ENCODE results near the gene CELSR3.

CELSR3 gene, protein sequence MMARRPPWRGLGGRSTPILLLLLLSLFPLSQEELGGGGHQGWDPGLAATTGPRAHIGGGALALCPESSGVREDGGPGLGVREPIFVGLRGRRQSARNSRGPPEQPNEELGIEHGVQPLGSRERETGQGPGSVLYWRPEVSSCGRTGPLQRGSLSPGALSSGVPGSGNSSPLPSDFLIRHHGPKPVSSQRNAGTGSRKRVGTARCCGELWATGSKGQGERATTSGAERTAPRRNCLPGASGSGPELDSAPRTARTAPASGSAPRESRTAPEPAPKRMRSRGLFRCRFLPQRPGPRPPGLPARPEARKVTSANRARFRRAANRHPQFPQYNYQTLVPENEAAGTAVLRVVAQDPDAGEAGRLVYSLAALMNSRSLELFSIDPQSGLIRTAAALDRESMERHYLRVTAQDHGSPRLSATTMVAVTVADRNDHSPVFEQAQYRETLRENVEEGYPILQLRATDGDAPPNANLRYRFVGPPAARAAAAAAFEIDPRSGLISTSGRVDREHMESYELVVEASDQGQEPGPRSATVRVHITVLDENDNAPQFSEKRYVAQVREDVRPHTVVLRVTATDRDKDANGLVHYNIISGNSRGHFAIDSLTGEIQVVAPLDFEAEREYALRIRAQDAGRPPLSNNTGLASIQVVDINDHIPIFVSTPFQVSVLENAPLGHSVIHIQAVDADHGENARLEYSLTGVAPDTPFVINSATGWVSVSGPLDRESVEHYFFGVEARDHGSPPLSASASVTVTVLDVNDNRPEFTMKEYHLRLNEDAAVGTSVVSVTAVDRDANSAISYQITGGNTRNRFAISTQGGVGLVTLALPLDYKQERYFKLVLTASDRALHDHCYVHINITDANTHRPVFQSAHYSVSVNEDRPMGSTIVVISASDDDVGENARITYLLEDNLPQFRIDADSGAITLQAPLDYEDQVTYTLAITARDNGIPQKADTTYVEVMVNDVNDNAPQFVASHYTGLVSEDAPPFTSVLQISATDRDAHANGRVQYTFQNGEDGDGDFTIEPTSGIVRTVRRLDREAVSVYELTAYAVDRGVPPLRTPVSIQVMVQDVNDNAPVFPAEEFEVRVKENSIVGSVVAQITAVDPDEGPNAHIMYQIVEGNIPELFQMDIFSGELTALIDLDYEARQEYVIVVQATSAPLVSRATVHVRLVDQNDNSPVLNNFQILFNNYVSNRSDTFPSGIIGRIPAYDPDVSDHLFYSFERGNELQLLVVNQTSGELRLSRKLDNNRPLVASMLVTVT (N-terminal part only)

DNA sequence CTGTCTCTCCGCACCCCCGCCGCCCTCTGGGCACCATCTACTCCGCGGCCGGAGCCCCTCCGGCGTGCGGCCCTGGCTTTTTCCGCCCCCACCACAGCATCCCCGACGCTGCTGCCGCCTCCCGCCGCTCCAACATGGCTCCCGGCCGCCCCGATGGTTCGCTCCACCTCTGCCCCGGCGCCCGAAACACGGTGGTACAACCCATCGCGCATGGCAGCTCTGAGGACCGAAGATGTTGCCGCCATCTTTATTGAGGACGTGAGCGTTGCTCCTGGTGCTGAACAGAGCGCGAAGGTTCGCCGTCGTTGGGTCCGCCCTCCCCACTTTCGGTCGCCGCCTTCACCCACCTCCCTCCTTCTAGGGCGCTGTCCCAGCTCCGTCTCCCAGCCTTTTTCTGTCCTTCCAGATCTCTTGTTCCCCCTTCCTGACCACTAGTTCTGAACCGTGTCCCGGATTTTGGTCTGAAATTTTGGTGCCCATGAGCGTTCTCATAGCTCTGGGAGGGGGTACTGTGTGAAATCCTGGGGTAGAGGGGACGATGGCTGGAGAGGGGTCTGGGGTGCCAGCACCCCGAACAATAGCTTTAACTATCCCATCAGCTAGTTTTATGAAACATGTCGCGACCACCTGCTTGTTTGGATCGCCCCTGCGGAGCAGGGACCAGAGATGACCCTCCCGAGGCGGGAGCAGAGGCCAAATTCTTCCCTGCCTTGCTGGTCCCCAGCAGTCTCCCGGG lies at the start of gene CELSR3:
Gene CELSR3 (minus strand): TSS at position 134 of the 736 bp plus-strand sequence. CDS start 252 bp downstream, outside the sequence.
- no peak for DNase-seq

DNA sequence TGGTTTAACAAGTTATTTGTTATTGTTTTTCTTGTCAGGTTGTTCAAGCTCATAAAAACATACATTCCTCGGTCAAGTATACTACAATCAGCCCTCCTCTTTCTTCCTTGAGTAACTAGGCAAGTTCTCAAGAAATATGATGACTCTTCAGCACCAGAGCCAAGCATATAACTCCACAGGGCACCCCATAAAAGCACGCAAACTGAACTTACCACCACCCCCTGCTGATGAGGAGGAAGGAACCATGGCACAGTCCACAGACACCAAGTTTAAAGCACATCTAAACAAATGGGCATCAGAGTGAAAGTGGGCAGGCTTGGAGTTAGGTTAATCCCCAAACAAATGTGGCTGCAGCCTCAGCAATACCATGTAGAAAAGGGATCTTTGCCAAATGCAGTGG lies 49.0 kb upstream of the CELSR3 start:
- no peak for DNase-seq

DNA sequence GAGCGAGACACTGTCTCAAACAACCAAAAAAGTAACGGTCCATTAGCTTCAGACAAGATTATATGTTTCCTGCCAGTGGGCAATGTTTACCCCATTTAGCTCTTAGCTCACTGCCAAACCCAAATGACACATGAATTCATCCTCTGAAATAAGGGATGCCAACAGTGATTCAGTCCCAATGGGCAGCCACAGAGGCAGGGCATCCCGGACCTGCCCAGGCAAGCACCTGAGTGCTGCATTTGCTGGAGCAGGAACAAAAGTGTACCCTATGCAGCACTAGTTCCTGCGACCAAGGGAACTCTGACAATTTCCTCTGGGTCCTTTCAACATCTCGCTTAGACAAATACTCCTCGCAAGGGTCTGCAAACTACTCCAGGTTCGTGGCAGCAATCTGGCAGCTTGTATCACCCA lies 46.4 kb upstream of the CELSR3 start:
- no peak for DNase-seq

DNA sequence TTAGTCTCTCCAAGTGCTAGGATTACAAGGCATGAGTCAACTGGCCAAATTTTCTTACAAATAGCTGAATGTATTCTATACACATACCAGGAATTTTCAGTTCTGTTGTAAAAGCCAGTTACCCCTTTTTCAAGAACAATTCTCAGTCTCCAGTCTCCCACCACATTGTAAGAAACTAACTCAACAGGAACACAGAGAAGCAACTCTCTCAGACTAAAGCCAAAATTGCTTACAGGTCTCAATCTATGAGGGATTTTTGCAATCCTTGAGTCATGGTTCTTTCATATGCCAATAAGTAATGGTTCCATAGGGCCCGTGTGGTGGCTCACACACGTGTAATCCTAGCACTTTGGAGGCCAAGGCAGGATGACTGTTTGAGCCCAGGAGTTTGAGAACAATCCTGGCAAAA lies 45.8 kb upstream of the CELSR3 start:
- DNase-seq: no peak

DNA sequence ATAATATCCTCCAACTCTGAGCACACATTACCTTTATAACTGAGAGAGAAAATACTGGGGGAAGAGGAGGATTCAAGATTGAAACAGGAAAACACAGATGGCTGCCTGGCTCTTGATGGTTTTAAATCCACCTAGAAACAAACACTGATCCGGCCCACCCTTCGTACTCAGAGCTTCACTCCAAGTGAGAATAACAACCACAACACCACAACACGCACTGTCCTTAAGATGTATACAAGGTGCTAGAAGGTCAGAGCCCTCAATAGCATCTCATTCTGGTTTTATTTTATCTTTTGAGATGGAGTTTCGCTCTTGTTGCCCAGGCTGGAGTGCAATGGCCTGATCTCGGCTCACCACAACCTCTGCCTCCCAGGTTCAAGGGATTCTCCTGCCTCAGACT lies 44.5 kb upstream of the CELSR3 start:
- DNase-seq: no peak

DNA sequence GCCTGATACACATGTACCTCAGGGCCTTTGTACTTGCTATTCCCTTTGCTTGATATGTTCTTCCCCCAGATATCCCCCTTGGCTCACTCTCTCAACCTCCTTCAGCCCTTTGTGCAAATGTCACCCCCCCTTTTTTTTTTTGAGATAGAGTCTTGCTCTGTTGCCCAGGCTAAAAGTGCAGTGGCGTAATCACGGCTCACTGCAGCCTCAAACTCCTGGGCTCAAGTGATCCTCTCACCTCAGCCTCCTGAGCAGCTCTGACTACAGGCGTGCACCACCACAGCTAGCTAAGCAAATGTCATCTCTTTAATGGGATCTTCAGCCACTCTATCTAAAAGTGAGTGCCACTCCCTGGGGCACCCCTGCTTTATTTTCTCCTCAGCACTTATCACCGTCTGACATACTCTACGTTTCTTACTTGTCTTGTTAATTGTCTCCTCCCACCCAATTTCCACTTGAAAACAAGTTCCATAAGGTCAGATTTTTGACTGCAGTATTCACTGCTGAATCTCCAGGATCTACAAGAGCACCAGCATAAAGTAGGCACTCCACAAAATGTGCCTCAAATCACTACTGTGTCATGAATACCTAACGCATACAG lies 39.7 kb upstream of the CELSR3 start:
- DNase-seq: no peak

DNA sequence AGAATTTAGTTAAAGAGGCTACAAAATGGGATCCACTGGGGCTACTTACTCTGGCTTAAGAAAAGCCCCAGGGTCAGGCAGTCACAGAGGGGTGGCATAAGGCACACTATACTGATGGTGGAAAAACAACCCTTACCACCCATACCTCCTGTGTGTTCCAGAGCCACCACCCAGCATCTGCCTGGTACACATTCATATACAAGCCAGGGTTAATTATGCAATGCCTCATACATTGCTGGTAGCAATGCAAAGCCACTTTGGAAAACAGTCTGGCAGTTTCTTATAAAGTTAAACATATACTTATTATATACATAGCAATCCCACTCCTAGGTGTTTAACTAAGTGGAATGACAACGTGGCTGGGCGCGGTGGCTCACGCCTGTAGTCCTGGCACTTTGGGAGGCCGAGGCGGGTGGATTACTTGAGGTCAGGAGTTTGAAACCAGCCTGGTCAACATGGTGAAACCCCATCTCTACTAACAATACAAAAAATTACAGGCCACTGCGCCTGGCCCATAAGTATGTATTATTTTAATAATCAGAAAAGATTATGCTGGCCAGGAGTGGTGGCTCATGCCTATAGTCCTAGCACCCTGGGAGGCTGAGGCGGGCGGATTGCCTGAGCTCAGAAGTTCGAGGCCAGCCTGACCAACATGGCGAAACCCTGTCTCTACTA lies 38.2 kb upstream of the CELSR3 start:
- no peak for DNase-seq

DNA sequence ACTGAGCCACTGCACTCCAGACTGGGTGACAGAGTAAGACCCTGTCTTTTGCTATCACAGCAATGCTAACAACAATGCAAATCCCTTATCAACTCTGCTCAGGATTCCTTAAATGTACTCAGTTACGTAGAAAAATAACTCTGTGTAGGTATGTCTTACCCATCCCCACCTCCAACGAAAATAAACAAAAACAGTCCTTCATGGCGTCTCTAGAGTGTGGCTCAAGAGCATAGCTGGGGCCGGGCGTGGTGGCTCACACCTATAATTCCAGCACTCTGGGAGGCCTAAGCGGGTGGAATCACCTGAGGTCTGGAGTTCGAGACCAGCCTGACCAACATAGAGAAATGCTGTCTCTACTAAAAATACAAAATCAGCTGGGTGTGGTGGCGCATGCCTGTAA lies 36.2 kb upstream of the CELSR3 start:
- DNase-seq: no peak

DNA sequence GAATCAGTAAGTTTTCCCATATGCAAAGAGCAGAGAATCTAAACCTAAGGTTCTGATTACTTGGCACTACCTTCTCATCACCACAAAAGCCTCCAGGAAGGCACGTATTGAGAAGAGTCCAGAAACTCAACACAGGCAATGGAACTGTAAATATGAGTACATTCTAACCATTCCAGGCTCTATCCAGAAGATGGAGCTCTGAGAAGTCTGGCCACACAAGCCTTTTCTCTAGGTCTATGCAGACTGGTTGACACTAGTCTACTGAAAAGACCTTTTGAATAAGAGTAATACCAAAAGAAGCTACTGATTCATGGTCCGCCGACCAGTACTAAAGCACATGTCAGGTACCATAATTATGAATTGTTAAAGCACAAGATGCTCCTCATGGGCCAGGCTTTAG lies 35.3 kb upstream of the CELSR3 start:
- no peak for DNase-seq

DNA sequence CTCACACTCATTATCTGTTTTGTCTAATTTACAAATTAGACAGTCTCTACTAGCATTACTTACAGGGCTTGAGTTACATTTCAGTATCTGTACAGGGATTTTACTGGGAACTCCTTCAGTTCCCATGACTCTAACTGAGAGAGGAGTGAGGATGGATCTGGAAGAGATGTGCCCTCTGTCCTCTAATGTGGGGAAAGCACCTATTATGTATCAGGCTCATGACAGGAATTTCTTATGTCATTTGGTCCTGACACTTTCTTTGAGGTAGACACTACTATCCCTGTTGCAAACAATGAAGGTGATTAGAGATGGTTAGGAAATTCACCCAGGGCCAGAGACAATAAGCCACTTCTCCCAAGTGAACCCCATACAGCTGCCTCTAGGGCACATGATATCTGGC lies 33.9 kb upstream of the CELSR3 start:
- no peak for DNase-seq

DNA sequence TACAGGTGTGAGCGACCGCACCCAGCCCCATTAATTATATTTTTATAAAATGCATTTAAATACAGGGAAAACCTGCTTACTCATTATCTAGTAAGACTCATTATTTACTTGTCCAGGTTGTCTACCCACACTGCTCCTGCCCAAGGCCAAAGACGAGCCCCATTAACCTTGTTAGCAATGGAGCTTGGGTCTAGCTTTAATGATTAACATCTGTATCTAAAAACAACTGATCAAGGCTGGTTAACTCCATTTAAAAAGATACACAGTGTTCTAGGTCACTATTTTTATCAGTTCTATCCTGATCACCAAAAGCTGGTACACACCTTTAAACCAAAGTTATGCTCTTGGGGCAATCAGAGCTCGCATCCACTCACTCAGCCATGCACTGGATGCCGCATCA lies 33.5 kb upstream of the CELSR3 start:
- no peak for DNase-seq

DNA sequence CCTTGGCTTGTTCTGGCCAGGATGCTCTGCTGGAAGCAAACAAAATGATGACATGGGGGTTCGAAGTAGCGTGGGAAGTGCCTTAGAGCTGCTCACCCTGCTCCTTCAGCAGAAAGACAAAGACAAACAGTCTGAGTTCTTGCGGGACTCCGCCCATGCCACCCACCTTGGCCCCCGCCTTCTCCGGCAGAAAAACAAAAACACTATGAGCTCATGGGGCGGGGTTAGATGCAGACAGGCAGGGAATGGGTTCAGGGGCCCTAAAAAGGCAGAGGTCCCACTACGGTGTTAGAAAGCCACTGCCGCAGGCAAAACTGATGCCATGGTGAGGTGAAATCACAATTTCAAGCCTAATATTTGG lies 32.7 kb upstream of the CELSR3 start:
- DNase-seq: no peak

DNA sequence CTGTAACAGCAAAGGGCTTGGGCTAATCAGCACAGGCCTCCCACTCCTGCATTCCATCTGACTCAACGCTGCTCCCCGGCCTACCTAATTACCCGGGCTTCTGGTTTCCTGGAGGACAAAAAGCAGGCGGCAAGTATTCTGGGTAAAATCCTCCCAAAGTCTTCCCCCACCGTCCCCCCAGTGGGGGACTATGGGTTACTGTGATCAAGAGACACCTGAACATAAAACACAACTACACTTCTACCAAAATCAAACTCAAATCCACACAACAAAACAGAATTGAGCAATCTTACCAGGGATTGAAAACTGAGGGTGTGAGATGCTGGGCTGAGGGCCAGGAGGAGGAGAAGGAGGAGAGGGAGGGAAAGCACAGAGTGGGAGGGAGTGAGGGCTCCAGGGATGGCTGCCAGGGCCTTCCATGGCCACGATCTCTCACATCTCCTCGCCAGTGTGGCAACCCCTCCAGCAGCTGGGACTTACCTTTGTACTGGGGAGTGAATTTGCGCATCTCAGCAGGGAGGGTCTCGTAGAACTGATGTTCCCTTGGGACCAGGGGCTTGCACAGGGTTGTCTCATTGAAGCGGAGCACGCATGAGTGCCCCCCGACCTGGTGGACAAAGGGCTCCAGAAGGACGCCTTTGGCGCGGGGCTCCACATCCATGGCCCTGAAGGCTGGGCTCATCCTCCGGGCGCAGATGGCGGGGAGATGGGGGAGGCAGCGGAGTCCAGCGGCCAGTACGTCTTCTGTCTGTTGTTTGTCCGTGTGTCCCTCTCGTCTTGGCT lies 32.1 kb upstream of the CELSR3 start:
- no peak for DNase-seq

DNA sequence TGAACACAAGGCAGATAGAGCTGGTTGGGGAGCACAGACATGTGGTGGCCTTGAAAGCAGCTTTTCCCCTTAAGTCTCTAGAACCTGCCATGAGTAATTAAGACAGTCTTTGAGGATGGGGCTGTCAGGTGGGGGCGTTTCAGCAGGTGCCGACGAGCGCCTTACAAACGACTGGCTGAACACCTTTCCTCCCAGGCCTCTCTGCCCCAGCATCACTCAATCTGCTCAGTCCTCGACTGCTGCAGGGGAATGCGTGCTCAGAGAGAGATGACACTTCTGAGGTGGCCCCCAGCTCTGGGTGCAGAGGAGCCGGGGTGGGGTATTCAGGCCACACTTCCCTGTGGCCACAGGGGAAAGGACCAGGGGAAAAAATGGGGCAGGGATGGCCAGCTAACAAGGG lies 31.1 kb upstream of the CELSR3 start:
- DNase-seq: no peak

DNA sequence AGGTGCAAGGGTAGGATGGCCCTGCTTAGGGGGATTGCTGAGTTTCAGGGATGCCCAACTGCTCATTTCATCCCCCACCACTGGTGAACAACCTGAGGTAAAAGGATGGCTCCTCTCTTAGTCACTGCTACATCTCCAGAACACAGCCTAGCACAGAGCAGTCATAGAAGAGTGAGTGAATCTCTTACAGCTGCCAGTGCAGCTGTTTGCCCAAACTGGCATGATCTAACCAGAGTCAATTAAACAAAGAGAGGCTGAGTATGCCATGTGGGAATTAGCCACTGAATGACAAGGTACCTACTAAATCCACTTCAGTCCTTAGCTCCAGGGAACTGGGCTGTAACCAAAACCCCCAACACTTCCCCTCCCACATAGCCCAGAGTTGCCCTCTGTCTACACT lies 29.9 kb upstream of the CELSR3 start:
- DNase-seq: no peak

DNA sequence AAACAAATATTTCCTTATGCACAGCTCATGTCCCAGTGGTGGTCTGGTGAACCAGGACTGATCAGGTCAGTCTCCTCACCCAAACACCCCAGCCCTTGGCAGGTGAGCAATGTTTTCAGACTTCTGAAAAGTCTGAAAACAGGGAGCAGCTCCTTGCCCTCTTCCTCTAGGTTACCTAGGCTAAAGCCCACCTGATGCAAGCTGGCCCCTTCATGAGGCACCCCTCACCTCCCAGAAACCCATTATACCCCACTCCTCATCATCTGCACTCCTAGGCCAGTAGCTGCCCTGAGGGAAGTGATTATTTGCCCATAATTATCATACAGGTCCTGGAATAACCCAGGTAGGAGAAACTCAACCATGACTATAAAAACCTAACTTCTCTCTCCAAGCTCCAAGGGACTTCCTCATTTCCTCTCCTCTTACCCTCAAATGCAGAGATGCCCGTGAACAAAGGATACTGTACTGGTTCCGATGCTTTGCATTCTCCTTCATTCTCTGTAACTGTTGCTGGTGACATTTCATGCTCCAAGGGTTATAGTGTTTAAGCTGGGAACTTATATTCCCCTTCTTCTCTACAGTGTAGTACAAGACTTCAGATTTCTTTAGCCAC lies 28.3 kb upstream of the CELSR3 start:
- no peak for DNase-seq

DNA sequence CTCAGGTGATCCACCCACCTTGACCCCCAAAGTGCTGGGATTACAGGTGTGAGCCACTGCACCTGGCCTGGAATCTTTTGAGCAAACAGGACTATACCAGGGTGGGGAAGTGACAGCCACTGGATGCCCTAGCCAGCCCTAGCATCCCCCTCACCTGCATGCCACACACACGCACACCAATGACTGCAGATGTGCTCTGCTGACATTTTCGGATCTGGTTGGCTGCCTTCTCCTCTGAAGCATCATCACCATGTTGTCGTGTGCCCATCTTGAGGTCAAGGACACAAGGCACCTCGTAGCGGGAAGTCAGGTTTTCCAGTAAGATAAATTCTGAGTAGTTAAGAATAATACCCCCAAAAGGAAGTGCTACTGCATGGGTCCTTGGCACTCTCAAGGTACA lies 26.7 kb upstream of the CELSR3 start:
- DNase-seq: no peak

DNA sequence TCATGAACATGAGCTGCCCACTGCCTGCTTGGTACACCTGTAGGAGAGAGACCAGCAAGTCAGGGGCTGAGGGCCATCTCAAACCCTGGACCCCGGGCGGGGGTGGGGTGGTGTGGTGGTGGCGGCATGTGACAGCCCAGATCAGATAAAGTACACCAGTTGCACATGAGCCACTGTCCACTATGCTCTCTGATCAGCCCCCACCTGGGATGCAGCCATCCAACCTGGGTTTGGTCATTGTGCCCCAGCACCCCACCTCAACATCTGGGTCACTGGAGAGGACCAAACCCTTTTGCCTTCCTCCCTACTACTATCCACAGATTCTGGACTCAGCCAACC lies 26.0 kb upstream of the CELSR3 start:
- DNase-seq: no peak

DNA sequence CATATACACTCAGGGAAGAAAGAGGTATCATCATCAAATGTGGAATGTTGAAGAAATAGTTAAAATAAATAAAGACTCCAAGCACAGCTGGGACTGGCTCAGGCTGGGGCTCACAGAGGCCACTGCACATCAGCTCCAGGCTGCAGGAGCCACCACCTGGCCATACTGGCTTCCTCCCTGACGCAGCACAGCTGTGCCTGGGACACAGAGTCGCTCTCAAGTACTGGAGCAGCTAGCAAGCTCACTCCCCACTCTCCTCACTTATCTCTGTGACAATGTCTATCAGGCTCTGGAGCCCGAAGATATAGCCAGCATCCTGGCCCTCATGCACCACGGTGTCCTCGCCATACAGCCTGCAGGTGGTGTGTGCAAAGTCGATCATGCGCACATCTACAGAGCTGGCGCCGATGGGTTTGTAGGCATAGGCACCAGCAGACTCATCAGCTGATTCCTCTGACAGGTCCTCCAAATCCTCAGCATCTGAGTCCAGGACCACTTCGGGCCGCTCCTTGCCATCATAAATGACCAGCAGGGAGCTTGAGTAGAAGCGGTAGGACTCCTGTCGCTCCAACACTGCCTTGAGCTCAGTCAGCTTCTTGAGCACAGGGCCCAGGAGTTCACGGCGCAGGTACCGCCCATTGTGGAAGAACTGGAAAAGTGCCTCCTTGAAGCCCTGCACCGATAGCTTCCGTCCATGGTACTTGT lies 25.5 kb upstream of the CELSR3 start:
- no peak for DNase-seq

DNA sequence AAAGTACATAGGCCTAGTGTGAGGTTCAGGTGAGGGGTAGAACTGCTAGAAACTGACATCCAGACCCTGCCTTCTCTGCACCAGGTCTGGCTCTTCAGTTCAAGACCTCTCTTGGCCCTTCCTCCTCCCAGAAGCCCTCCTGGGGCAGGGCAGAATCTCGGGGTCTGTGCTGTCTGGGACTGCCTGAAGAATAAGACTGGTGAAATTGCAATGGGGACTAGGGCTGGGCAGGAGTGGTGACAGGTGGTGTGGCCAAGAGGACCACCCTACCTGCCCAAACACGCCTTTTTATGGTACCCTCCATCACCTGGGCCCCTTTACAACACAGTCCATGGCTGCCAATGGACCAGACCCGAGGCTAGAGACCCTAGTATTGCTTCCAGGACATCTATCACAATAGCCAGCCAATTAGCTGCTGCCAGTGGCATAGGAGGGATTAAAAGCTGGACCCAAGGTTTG lies 24.6 kb upstream of the CELSR3 start:
- DNase-seq: no peak

Data from activated naive CD4-positive, alpha-beta T cell (primary cell).